Measurements from ENCODE around the gene PRAC1. TPM values are rescaled to one million over a fixed set of nuclear protein-coding genes. Genes with fewer than 3 reads are reported as not detected.

PRAC1 gene
- total and polyA plus RNA-seq, 2 of the 8 experiments (the other 6 are each of a cell fraction or from before 2014, with no cell fraction given): not detected

- TF ChIP-seq, protein P1, sequence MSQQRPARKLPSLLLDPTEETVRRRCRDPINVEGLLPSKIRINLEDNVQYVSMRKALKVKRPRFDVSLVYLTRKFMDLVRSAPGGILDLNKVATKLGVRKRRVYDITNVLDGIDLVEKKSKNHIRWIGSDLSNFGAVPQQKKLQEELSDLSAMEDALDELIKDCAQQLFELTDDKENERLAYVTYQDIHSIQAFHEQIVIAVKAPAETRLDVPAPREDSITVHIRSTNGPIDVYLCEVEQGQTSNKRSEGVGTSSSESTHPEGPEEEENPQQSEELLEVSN (IDR thresholded peaks at IDR 0.05): no peak
- TF ChIP-seq MAFK (IDR thresholded peaks at IDR 0.05; ENCODE audit: low read depth, low read length) (no peak), SIX5 (IDR thresholded peaks at IDR 0.05; ENCODE audit: low read depth, low read length) (no peak), BCL11A (IDR thresholded peaks at IDR 0.05; ENCODE audit: low read depth in 2 of 2, low read length in 2 of 2) (no peak), KDM4A (IDR thresholded peaks at IDR 0.05; ENCODE audit: low read depth, low read length, severe bottlenecking) (no peak), RFX5 (IDR thresholded peaks at IDR 0.05; ENCODE audit: borderline replicate concordance, low read depth, low read length) (no peak), CBX8 (IDR thresholded peaks at IDR 0.05; ENCODE audit: borderline replicate concordance, low read depth, low read length) (peak; percentile 57; the same call in 1 of the 2 replicates), EZH2 (IDR thresholded peaks at IDR 0.05; ENCODE audit: low read depth, low read length, severe bottlenecking) (peak; percentile 61), ZNF274 (IDR thresholded peaks at IDR 0.05; ENCODE audit: borderline replicate concordance, extremely low read depth, low read length) (no peak), TEAD4 (IDR thresholded peaks at IDR 0.05; ENCODE audit: low read depth, low read length) (no peak), CTBP2 (IDR thresholded peaks at IDR 0.05; ENCODE audit: borderline replicate concordance, insufficient read depth, insufficient read length, low read length) (peak; percentile 83), GABPA (IDR thresholded peaks at IDR 0.05; ENCODE audit: borderline replicate concordance, insufficient read depth, low read length) (0 out of 2 replicates have a peak, but pooled peaks have one; percentile 18), SIRT6 (IDR thresholded peaks at IDR 0.05; ENCODE audit: low read length) (no peak), JUN (IDR thresholded peaks at IDR 0.05; ENCODE audit: low read depth, low read length) (no peak), TAF1 (IDR thresholded peaks at IDR 0.05; ENCODE audit: low read depth, low read length) (no peak), RBBP5 (IDR thresholded peaks at IDR 0.05; ENCODE audit: borderline replicate concordance, low read depth, low read length) (no peak), KDM5A (IDR thresholded peaks at IDR 0.05; ENCODE audit: low read length) (no peak), HDAC2 (IDR thresholded peaks at IDR 0.05; ENCODE audit: borderline replicate concordance in 1 of 2, low read depth in 2 of 2, low read length in 2 of 2) (no peak), YY1 (IDR thresholded peaks at IDR 0.05; ENCODE audit: low read depth, low read length) (0 out of 2 replicates have a peak, but pooled peaks have one; percentile 7), BACH1 (IDR thresholded peaks at IDR 0.05; ENCODE audit: low read length) (no peak), RAD21 (IDR thresholded peaks at IDR 0.05 in 1 of 2, conservative IDR thresholded peaks at IDR 0.05 in 1 of 2; ENCODE audit: low read depth in 2 of 2, low read length in 2 of 2) (no peak), FOSL1 (IDR thresholded peaks at IDR 0.05; ENCODE audit: insufficient read depth, low read depth, low read length) (no peak), TCF12 (IDR thresholded peaks at IDR 0.05; ENCODE audit: low read depth, low read length) (no peak)
Measured at GRCh38 chr17:48723423-48724250, 1.3 kb upstream of the PRAC1 start (continued).
